ENCODE data around the gene FAM163B. TPM values are rescaled to one million over a fixed set of nuclear protein-coding genes. Genes with fewer than 3 reads are reported as not detected.

Gene FAM163B
- total and polyA plus RNA-seq, 2 donors (not counting 3 experiments of a cell fraction or from before 2014, with no cell fraction given): not detected

DNA sequence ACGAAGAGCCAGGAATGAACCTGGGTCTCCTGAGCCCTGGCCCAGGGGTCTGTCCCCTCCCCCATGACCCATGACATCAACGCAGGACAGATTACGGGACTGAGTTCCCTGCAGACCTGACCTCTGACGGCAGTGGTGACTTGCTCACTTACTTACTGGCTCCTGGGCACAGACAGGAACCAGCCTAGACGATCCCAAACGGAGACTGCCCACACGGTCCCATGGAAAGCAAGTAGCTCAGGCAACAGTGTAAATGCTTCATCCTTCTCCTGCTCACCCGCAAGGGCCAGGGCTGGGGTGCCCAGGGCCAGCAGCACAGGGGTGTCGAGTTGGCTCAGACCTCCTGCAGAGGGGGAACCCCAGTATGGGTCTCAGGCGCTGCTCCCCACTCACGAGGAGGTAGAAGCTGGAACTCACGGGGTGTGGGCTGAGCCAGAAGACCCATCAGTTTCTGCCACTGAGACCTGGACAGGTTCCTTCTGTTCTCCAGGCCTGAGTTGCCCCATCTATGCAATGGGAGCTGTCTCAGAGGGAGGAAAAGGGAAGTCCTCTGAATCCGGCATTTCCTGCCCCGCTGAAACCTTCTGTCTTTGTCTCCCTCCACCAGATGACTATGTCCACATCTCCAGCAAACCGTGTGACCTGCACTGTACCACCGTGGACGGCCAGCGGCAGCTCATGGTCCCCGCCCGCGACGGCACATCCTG, 69.0 kb downstream of the FAM163B start:
- Histone ChIP-seq H3K4me1 (ENCODE audit: control insufficient read depth, extremely low read depth, insufficient read depth, low read length) (no peaks in the 10 kb centered on the region), H4K20me1 (replicated peaks; ENCODE audit: control insufficient read depth, extremely low read depth, insufficient read depth, low read length) (no peaks in the 10 kb centered on the region), H3K79me2 (ENCODE audit: control insufficient read depth, insufficient read depth, low read length) (no peaks in the 10 kb centered on the region), H3K36me3 (ENCODE audit: control insufficient read depth in 2 of 2, extremely low read depth in 1 of 2, insufficient read depth in 2 of 2, low read length in 2 of 2) (no peaks in the 10 kb centered on the region), H2AFZ (ENCODE audit: low read depth, low read length) (no peak overlapping the region), H3K4me3 (replicated peaks in 1 of 3; ENCODE audit: insufficient read depth in 1 of 3, low read depth in 1 of 3, low read length in 3 of 3) (no peak overlapping the region), H3K9ac (replicated peaks; ENCODE audit: extremely low read depth, insufficient read depth, low read length) (no peak overlapping the region), H3K27ac (ENCODE audit: insufficient read depth, low read depth, low read length) (no peak overlapping the region), H3K9me3 (replicated peaks; ENCODE audit: control insufficient read depth, insufficient read depth, low read length) (no peaks in the 10 kb centered on the region), H3K4me2 (ENCODE audit: insufficient read depth, low read length) (no peak overlapping the region), H3K9me1 (replicated peaks; ENCODE audit: control insufficient read depth, extremely low read depth, insufficient read depth, low read length) (no peaks in the 10 kb centered on the region), H3K27me3 (ENCODE audit: control insufficient read depth in 2 of 2, insufficient read depth in 2 of 2, low read length in 2 of 2) (peaks cover 3% of the 10 kb centered on the region in 2 experiments)
- no TSS peak for BruUV-seq (replicated peaks)
- ChIA-PET POLR2A (no interaction called here), CTCF (no interaction called here)
- FAIRE-seq (no peak), DNase-seq (ENCODE audit: low read depth, low spot score) (no peak)
- dilution Hi-C loops (cut with MboI; ENCODE audit: extremely low pct_ligation_motif_present, low sequenced_read_pairs): no loop called here
- TF ChIP-seq EZH2 (IDR thresholded peaks at IDR 0.05; ENCODE audit: borderline replicate concordance, low read depth, low read length, severe bottlenecking) (no peak), FOS (IDR thresholded peaks at IDR 0.05; ENCODE audit: borderline replicate concordance, insufficient read depth, low read length) (no peak), POLR2AphosphoS5 (IDR thresholded peaks at IDR 0.05; ENCODE audit: insufficient read depth, low read depth, low read length) (no peak), JUN (IDR thresholded peaks at IDR 0.05; ENCODE audit: borderline replicate concordance, insufficient read depth, insufficient read length, low read depth) (no peak), MYC (IDR thresholded peaks at IDR 0.05; ENCODE audit: low read depth, low read length) (no peak), GATA2 (IDR thresholded peaks at IDR 0.05; ENCODE audit: insufficient read depth, insufficient read length, low read depth, low read length) (no peak), POLR2A (IDR thresholded peaks at IDR 0.05; ENCODE audit: low read depth, low read length) (no peak)
- TF ChIP-seq, protein P1, sequence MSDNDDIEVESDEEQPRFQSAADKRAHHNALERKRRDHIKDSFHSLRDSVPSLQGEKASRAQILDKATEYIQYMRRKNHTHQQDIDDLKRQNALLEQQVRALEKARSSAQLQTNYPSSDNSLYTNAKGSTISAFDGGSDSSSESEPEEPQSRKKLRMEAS (IDR thresholded peaks at IDR 0.05; ENCODE audit: insufficient read depth, insufficient read length): no peak
- TF ChIP-seq, protein P2, sequence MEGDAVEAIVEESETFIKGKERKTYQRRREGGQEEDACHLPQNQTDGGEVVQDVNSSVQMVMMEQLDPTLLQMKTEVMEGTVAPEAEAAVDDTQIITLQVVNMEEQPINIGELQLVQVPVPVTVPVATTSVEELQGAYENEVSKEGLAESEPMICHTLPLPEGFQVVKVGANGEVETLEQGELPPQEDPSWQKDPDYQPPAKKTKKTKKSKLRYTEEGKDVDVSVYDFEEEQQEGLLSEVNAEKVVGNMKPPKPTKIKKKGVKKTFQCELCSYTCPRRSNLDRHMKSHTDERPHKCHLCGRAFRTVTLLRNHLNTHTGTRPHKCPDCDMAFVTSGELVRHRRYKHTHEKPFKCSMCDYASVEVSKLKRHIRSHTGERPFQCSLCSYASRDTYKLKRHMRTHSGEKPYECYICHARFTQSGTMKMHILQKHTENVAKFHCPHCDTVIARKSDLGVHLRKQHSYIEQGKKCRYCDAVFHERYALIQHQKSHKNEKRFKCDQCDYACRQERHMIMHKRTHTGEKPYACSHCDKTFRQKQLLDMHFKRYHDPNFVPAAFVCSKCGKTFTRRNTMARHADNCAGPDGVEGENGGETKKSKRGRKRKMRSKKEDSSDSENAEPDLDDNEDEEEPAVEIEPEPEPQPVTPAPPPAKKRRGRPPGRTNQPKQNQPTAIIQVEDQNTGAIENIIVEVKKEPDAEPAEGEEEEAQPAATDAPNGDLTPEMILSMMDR (IDR thresholded peaks at IDR 0.05; ENCODE audit: extremely low read depth in 1 of 2, insufficient read depth in 1 of 2, low read depth in 1 of 2, low read length in 2 of 2): no peak
- intact Hi-C loops (cut with micrococcal nuclease): no loop called here

All from endothelial cell of umbilical vein (primary cell).